ENCODE data around the gene DNAJC13.

Gene DNAJC13

GRCh38 chr3:132405609-132406299 is 11.5 kb upstream of the DNAJC13 start:
- DNase-seq = no peak

GRCh38 chr3:132406587-132406986 is 10.7 kb upstream of the DNAJC13 start:
- DNase-seq = no peak

GRCh38 chr3:132407025-132407424 is 10.3 kb upstream of the DNAJC13 start:
- no peak for DNase-seq

GRCh38 chr3:132414841-132415240 is 2.5 kb upstream of the DNAJC13 start:
- DNase-seq = no peak

- no peak for DNase-seq
These were observed 1.1 kb upstream of the DNAJC13 start for GRCh38 chr3:132416161-132416560.

- peak in 1 of 2 donors; percentile 22 for DNase-seq
These were observed 551 bp downstream of the DNAJC13 start for GRCh38 chr3:132417695-132418411.

- no peak for DNase-seq
These were observed 1.6 kb downstream of the DNAJC13 start for GRCh38 chr3:132418916-132419315.

GRCh38 chr3:132421832-132422231 is 4.5 kb downstream of the DNAJC13 start:
- DNase-seq = no peak

- no peak for DNase-seq
These were observed 5.2 kb downstream of the DNAJC13 start for GRCh38 chr3:132422531-132422930.

GRCh38 chr3:132432639-132433038 is 15.3 kb downstream of the DNAJC13 start:
- DNase-seq = no peak

GRCh38 chr3:132433121-132433520 is 15.8 kb downstream of the DNAJC13 start:
- no peak for DNase-seq

- DNase-seq = no peak
These were observed 18.1 kb downstream of the DNAJC13 start for GRCh38 chr3:132435224-132435910.

- DNase-seq = no peak
These were observed 18.7 kb downstream of the DNAJC13 start for GRCh38 chr3:132435911-132436425.

GRCh38 chr3:132443421-132443820 is 26.1 kb downstream of the DNAJC13 start:
- no peak for DNase-seq

- DNase-seq = no peak
These were observed 27.1 kb downstream of the DNAJC13 start for GRCh38 chr3:132444383-132444782.

GRCh38 chr3:132445817-132446216 is 28.5 kb downstream of the DNAJC13 start:
- no peak for DNase-seq

- no peak for DNase-seq
These were observed 31.1 kb downstream of the DNAJC13 start for GRCh38 chr3:132448216-132448961.

- DNase-seq = no peak
These were observed 38.8 kb downstream of the DNAJC13 start for GRCh38 chr3:132456136-132456535.

- DNase-seq = no peak
These were observed 39.3 kb downstream of the DNAJC13 start for GRCh38 chr3:132456571-132456970.

GRCh38 chr3:132457286-132457685 is 40.0 kb downstream of the DNAJC13 start:
- no peak for DNase-seq

- no peak for DNase-seq
These were observed 42.2 kb downstream of the DNAJC13 start for GRCh38 chr3:132459551-132459950.

- DNase-seq = no peak
These were observed 44.2 kb downstream of the DNAJC13 start for GRCh38 chr3:132461544-132461943.

- no peak for DNase-seq
These were observed 46.8 kb downstream of the DNAJC13 start for GRCh38 chr3:132464066-132464465.
